Femur (tissue), 1 donor: Measurements from ENCODE around the gene PTPRN2.

Experiments
- DNase-seq: peaks from one replicate; pipeline ENCODE4 v3.0.0-alpha.2; 2017

PTPRN2 gene

DNA sequence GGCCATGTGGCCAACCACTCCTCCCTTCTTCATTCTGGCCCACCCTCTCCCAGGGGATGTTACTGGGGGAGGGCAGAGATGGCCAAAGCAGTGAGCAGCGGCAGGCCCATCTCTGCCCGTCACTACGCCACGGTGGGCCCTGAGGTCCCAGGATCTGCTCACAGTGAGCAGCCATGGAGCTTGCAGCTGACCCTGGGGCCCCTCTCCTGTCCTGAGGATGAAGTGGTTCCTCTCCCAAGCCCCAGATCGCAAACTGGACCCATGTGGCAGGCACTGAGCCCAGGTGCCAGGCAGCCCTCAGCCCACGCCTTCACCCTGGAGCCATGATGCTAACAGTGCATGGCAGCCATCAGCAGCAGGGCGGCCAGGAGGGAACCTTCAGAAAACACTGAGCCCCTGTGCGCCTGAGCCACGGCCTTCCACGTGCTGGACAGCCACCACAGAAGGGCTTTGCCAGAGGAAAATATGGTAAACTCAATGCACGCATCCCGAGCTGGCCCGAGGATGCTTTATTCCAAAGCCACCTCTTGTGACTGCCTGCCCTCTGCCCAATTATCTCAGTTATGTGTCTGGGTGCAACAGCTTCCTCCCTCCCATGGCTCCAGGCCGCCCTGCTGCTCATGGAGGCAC is 485.7 kb downstream of the PTPRN2 start:
- no peak for DNase-seq

- no peak for DNase-seq
These were observed 489.2 kb downstream of the PTPRN2 start for GRCh38 chr7:158098125-158099030.

GRCh38 chr7:158097453-158098124 is 490.0 kb downstream of the PTPRN2 start:
- DNase-seq, result no peak

DNA sequence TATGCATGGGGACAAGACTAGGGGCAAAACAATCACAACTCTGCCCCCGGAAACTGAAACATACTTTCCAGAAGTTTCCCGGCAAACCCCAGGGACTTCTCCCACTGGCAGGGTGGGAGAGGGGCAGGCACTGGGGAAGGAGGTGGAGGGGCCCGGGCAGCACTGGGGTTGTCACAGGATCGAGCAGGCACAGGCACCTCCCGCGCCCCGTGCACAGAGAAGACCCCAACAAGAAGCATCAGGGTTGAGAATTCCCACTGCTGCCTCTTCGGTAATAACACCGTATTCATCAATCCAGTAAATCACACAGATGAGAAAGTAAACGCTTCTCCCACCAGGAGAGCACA is 490.5 kb downstream of the PTPRN2 start:
- DNase-seq, result no peak

GRCh38 chr7:158096582-158096981 is 491.0 kb downstream of the PTPRN2 start:
- no peak for DNase-seq

GRCh38 chr7:158094671-158095226 is 492.9 kb downstream of the PTPRN2 start:
- DNase-seq, result no peak

DNA sequence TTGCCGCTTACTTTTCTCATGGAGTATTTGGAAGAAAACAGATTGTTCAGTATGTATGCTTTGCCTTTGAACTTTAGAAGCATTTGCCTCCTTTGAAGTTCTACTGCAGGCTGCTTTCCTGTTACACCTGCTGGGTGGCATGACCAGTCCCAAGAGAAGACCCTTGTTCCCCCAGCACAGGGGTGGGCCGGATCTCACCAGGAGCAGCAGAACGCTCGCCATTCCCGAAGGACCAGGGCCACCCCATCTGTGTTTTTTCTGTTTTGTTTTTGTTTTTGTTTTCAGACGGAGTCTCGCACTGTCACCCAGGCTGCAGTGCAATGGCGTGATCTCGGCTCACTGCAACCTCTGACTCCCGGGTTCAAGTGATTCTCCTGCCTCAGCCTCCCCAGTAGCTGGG is 493.6 kb downstream of the PTPRN2 start:
- DNase-seq, result no peak

DNA sequence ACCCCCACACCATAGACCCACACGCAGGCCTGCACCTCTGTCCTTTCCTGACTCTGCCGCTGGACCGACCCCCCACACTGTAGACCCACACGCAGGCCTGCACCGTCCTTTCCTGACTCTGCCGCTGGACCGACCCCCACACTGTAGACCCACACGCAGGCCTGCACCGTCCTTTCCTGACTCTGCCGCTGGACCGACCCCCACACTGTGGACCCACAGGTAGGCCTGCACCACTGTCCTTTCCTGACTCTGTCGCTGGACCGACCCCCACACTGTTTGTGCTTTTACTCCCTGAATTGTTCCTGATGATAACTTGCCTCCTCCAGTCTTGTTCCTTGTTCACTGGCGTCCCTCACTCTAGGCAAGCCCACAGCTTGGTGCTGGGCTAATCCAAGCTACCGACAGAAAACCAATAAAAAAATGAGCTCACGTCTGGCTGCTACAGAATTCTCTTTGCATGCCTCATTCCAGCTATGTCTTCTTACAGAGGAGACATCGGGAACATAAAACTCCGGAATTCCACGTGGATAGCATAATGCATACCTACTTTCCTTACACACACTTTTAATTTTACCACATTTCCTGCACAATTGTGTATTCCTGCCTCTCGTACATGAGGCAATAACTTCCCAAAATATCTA is 494.3 kb downstream of the PTPRN2 start:
- DNase-seq, result no peak

GRCh38 chr7:158087196-158087595 is 500.4 kb downstream of the PTPRN2 start:
- DNase-seq, result no peak

GRCh38 chr7:158085741-158086695 is 501.6 kb downstream of the PTPRN2 start:
- no peak for DNase-seq

- DNase-seq, result no peak
These were observed 503.1 kb downstream of the PTPRN2 start for GRCh38 chr7:158084555-158084954.

DNA sequence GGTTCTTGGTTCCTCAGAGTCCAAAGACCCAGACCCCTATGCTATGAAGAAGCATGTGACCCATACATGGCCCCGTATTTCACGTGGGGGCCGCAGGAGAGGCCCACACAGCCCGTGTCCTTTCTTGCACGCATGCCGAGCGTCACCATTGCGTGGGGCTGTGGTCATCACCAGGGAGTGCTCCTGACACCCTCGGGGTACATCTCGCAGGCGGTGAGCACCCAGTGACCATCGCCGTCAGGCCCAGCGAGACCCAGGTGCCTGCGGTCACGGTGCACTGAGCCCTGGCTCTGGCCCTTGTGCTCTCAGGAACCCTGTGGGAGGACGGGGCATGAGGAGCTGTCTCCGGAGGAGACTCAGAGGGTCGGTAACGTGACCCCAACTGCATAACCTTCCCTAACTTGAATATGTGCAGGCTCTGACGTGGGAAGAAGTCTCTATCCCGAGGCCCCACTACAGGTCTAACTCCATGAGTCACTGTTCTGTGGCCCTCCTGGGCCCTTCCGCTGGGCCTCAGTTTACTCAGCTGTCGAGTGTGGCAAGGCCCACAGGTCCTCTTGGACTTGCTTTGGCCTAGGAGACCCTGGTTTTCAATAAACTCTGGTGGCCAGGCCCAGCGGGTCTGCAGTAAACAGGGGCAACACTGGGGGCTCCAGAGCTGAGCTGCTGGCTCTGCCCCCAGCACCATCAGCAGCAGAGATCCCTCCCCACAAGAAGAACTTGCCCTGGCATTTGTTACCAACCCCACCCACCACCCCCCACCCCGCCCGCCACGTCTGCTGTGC is 503.9 kb downstream of the PTPRN2 start:
- no peak for DNase-seq

DNA sequence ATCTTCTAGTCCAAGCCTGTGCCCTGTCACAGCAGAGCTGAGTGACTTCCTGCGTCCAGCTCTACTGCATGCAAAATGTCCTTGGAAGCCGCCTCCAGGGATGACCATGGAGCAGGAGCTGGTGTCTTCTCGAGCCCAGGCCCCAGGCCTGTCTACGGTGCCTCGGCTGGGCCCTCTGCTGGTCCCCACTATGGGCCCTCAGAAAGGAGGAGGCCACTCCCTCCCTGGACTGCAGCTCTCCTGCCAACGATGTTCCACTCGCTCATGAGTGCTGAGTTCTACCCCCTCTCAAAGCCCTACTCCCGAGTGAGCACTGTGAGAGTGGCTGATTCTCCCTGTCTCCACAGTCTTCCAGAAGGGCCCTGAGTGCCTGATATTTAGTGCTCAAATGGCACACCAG is 504.9 kb downstream of the PTPRN2 start:
- no peak for DNase-seq

GRCh38 chr7:158080899-158081445 is 506.7 kb downstream of the PTPRN2 start:
- no peak for DNase-seq

DNA sequence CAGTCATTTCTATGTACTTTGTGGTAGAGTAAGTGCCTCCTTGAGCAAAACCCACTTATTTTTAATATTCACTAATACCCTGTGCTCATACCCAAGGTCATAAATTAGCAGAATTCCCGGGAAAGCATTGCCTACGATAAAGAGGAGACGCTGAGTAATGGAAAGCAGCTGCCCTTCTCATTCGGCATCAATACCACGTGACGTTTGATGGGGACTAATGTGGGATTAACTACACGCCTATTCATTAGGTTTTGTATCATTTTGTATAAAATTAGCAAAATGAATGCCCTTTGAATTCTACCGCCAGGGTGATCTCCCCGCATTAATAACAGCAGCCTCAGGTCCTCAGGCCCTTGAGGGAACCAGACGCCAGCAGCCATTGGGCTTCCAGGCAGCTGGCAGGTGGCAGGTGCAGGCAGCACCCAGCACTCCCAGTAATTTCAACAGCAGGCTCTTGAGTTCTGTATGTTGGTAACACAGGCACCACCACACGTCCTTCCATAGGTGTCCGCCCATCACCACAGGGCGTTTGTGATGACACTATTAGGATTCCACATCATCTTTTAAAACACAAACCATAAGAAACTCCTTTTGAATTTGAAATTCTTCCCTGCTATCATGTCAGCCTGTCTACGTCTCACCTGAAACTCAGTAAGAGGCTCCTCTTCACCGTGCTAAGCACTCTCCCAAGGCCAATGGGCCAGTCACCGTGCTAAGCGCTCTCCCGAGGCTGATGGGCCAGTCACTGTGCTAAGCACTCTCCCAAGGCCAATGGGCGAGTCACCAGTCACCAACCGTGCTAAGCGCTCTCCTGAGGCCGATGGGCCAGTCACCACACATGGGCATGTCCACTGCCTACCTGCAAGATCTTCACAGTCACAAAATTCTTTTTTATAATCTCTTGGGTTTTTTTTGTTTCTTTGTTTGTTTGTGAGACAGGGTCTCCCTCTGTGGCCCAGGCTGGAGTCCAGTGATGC is 509.4 kb downstream of the PTPRN2 start:
- no peak for DNase-seq

GRCh38 chr7:158077151-158077840 is 510.3 kb downstream of the PTPRN2 start:
- DNase-seq, result no peak

- DNase-seq, result no peak
These were observed 511.0 kb downstream of the PTPRN2 start for GRCh38 chr7:158076656-158077055.

DNA sequence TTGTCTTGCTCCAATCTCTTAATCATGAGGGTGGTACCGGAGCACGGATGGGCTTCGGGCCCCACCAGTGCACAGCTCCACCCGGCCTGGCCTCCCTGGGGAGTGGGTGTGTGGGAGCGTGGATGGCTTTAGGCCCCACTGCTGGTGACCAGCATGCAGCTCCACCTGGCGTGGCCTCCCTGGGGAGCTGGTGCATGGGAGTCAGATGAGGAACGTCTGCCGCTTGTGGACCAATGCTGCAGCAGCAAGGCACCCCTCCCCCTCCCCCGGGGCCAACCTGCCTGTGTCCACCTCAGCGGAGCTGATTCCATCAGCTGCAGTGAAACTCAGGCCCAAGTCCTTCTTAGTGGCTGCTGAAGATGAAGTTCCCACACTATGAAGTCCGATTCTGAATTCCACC is 511.4 kb downstream of the PTPRN2 start:
- no peak for DNase-seq

GRCh38 chr7:158075633-158076001 is 512.0 kb downstream of the PTPRN2 start:
- DNase-seq, result no peak
